ENCODE results near the gene E2F1.

Gene E2F1

GRCh38 chr20:33646191-33646590 is 40.0 kb downstream of the E2F1 start:
- TF ChIP-seq CSDC2 (CRISPR knock-in tag; IDR thresholded peaks at IDR 0.05): no peak
- no peak for TF ChIP-seq RARB (CRISPR knock-in tag; IDR thresholded peaks at IDR 0.05)
- TF ChIP-seq, protein P1, sequence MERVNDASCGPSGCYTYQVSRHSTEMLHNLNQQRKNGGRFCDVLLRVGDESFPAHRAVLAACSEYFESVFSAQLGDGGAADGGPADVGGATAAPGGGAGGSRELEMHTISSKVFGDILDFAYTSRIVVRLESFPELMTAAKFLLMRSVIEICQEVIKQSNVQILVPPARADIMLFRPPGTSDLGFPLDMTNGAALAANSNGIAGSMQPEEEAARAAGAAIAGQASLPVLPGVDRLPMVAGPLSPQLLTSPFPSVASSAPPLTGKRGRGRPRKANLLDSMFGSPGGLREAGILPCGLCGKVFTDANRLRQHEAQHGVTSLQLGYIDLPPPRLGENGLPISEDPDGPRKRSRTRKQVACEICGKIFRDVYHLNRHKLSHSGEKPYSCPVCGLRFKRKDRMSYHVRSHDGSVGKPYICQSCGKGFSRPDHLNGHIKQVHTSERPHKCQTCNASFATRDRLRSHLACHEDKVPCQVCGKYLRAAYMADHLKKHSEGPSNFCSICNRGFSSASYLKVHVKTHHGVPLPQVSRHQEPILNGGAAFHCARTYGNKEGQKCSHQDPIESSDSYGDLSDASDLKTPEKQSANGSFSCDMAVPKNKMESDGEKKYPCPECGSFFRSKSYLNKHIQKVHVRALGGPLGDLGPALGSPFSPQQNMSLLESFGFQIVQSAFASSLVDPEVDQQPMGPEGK (CRISPR knock-in tag; IDR thresholded peaks at IDR 0.05; ENCODE audit: borderline replicate concordance): no peak
- no peak for TF ChIP-seq BACH2 (CRISPR knock-in tag; IDR thresholded peaks at IDR 0.05; ENCODE audit: borderline replicate concordance)
- no peak for TF ChIP-seq ZFP3 (CRISPR knock-in tag; IDR thresholded peaks at IDR 0.05)
- no peak for TF ChIP-seq ISL1 (CRISPR knock-in tag; IDR thresholded peaks at IDR 0.05)
- no peak for TF ChIP-seq ZC3H10 (CRISPR knock-in tag; IDR thresholded peaks at IDR 0.05)
- no peak for TF ChIP-seq OSR1 (CRISPR knock-in tag; IDR thresholded peaks at IDR 0.05)
- TF ChIP-seq TCF4 (CRISPR knock-in tag; IDR thresholded peaks at IDR 0.05; ENCODE audit: borderline replicate concordance): no peak
- TF ChIP-seq ZNF565 (CRISPR knock-in tag; conservative IDR thresholded peaks at IDR 0.05; ENCODE audit: low read depth): no peak
- no peak for TF ChIP-seq TOX (CRISPR knock-in tag; IDR thresholded peaks at IDR 0.05; ENCODE audit: borderline replicate concordance)
- TF ChIP-seq CREB5 (CRISPR knock-in tag; IDR thresholded peaks at IDR 0.05; ENCODE audit: low read depth): no peak
- no peak for TF ChIP-seq ZNF8 (CRISPR knock-in tag; IDR thresholded peaks at IDR 0.05)
- TF ChIP-seq ZFP30 (CRISPR knock-in tag; IDR thresholded peaks at IDR 0.05): no peak
- no peak for TF ChIP-seq SNAI2 (CRISPR knock-in tag; IDR thresholded peaks at IDR 0.05)
- ATAC-seq: no peak

GRCh38 chr20:33645396-33645795 is 40.8 kb downstream of the E2F1 start:
- no peak for TF ChIP-seq GLIS3 (CRISPR knock-in tag; IDR thresholded peaks at IDR 0.05)
- TF ChIP-seq OSR1 (CRISPR knock-in tag; IDR thresholded peaks at IDR 0.05): no peak
- TF ChIP-seq ARNTL (CRISPR knock-in tag; IDR thresholded peaks at IDR 0.05; ENCODE audit: borderline replicate concordance, low read depth): no peak
- no peak for TF ChIP-seq ZFP30 (CRISPR knock-in tag; IDR thresholded peaks at IDR 0.05)
- no peak for TF ChIP-seq PPARA (CRISPR knock-in tag; IDR thresholded peaks at IDR 0.05; ENCODE audit: borderline replicate concordance)
- TF ChIP-seq, protein P2, sequence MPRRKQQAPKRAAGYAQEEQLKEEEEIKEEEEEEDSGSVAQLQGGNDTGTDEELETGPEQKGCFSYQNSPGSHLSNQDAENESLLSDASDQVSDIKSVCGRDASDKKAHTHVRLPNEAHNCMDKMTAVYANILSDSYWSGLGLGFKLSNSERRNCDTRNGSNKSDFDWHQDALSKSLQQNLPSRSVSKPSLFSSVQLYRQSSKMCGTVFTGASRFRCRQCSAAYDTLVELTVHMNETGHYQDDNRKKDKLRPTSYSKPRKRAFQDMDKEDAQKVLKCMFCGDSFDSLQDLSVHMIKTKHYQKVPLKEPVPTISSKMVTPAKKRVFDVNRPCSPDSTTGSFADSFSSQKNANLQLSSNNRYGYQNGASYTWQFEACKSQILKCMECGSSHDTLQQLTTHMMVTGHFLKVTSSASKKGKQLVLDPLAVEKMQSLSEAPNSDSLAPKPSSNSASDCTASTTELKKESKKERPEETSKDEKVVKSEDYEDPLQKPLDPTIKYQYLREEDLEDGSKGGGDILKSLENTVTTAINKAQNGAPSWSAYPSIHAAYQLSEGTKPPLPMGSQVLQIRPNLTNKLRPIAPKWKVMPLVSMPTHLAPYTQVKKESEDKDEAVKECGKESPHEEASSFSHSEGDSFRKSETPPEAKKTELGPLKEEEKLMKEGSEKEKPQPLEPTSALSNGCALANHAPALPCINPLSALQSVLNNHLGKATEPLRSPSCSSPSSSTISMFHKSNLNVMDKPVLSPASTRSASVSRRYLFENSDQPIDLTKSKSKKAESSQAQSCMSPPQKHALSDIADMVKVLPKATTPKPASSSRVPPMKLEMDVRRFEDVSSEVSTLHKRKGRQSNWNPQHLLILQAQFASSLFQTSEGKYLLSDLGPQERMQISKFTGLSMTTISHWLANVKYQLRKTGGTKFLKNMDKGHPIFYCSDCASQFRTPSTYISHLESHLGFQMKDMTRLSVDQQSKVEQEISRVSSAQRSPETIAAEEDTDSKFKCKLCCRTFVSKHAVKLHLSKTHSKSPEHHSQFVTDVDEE (CRISPR knock-in tag; IDR thresholded peaks at IDR 0.05): no peak
- no peak for TF ChIP-seq ISL1 (CRISPR knock-in tag; IDR thresholded peaks at IDR 0.05)
- no peak for TF ChIP-seq ZNF565 (CRISPR knock-in tag; conservative IDR thresholded peaks at IDR 0.05; ENCODE audit: low read depth)
- TF ChIP-seq ZFP3 (CRISPR knock-in tag; IDR thresholded peaks at IDR 0.05): no peak
- TF ChIP-seq ZNF8 (CRISPR knock-in tag; IDR thresholded peaks at IDR 0.05): no peak
- TF ChIP-seq RARB (CRISPR knock-in tag; IDR thresholded peaks at IDR 0.05): no peak
- TF ChIP-seq, protein P3, sequence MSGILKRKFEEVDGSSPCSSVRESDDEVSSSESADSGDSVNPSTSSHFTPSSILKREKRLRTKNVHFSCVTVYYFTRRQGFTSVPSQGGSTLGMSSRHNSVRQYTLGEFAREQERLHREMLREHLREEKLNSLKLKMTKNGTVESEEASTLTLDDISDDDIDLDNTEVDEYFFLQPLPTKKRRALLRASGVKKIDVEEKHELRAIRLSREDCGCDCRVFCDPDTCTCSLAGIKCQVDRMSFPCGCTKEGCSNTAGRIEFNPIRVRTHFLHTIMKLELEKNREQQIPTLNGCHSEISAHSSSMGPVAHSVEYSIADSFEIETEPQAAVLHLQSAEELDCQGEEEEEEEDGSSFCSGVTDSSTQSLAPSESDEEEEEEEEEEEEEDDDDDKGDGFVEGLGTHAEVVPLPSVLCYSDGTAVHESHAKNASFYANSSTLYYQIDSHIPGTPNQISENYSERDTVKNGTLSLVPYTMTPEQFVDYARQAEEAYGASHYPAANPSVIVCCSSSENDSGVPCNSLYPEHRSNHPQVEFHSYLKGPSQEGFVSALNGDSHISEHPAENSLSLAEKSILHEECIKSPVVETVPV (CRISPR knock-in tag; IDR thresholded peaks at IDR 0.05): no peak
- TF ChIP-seq TOX (CRISPR knock-in tag; IDR thresholded peaks at IDR 0.05; ENCODE audit: borderline replicate concordance): no peak
- TF ChIP-seq ZNF70 (CRISPR knock-in tag; IDR thresholded peaks at IDR 0.05): no peak
- ATAC-seq: no peak

DNA sequence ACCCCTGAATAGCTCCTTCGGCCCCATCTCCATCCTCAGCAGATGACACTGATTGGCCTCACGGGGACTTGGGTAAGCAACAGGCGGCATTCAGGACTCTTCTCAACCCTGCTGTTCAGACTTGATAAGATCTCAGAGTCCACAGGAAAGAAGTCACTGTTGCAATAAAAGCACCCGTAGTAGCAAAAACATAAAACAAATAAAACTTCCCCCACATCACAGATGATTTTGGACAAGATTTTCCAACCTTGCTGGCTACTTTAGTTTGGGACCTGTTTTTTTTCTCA is 41.2 kb downstream of the E2F1 start:
- no peak for ATAC-seq

More for the DNA sequence above, 41.2 kb downstream of the E2F1 start:
- TF ChIP-seq BACH2 (CRISPR knock-in tag; IDR thresholded peaks at IDR 0.05; ENCODE audit: borderline replicate concordance) (no peak), ZNF8 (CRISPR knock-in tag; IDR thresholded peaks at IDR 0.05) (no peak), ZFP30 (CRISPR knock-in tag; IDR thresholded peaks at IDR 0.05) (no peak), OSR1 (CRISPR knock-in tag; IDR thresholded peaks at IDR 0.05) (no peak), TOX (CRISPR knock-in tag; IDR thresholded peaks at IDR 0.05; ENCODE audit: borderline replicate concordance) (no peak), GLIS3 (CRISPR knock-in tag; IDR thresholded peaks at IDR 0.05) (no peak), ZNF565 (CRISPR knock-in tag; conservative IDR thresholded peaks at IDR 0.05; ENCODE audit: low read depth) (no peak), ZNF70 (CRISPR knock-in tag; IDR thresholded peaks at IDR 0.05) (no peak)
- TF ChIP-seq, protein P1 (CRISPR knock-in tag; IDR thresholded peaks at IDR 0.05; ENCODE audit: borderline replicate concordance): no peak

Data from SK-N-SH treated with all-trans-retinoic acid at 6 μM for 48 hours (cell line).